K562 (cell line): ENCODE data around the gene RNF141.

Experiments
- CREB1 ChIP-seq, 2 experiments: sonication (generic) in 1 of 2; formaldehyde crosslinking in 1 of 2; IDR thresholded peaks; 2 replicates each; pipeline versions ENCODE4 v1.6.1 to v1.8.0; 2012 to 2022; ENCODE audit warnings: inconsistent platforms in 1 of 2, mild to moderate bottlenecking in 1 of 2, missing genetic modification reagents in 1 of 2, moderate library complexity in 1 of 2
- FOXK2 ChIP-seq, 2 experiments: fragments of 450-650 bp; IDR thresholded peaks in 1 of 2; conservative IDR thresholded peaks in 1 of 2; 2 replicates each; pipeline ENCODE4 v1.6.1; 2016; ENCODE audit warnings: low read depth in 2 of 2, mild to moderate bottlenecking in 1 of 2
- JUND ChIP-seq, 2 experiments: IDR thresholded peaks; 2 replicates in 1 of 2; 3 replicates in 1 of 2; pipeline ENCODE4 v1.6.1; 2011; ENCODE audit warnings: borderline replicate concordance in 2 of 2, low read depth in 2 of 2, low read length in 2 of 2, improper control_type of control experiment in 1 of 2, missing biosample characterization in 1 of 2, missing genetic modification characterization in 1 of 2, missing genetic modification reagents in 1 of 2
- PHF8 ChIP-seq: fragments of 200-600 bp; sonication (generic); IDR thresholded peaks from 2 replicates; pipeline ENCODE4 v1.6.1; 2012; ENCODE audit warnings: mixed run types, mild to moderate bottlenecking, inconsistent platforms, low read length, moderate library complexity, borderline replicate concordance
- POLR2H ChIP-seq: IDR thresholded peaks from 2 replicates; pipeline ENCODE4 v1.6.1; 2016; ENCODE audit warnings: missing genetic modification characterization, low read depth, mild to moderate bottlenecking, control low read depth, missing compliant biosample characterization, moderate library complexity
- ZSCAN29 ChIP-seq: fragments of 450-650 bp; IDR thresholded peaks from 2 replicates; pipeline ENCODE4 v1.6.1; 2017
- TF ChIP-seq, protein P1 (sequence below): fragments of 450-650 bp; formaldehyde crosslinking; IDR thresholded peaks from 2 replicates; pipeline ENCODE4 v1.4.0; 2022; ENCODE audit warnings: mild to moderate bottlenecking, moderate library complexity
- TF ChIP-seq, protein P2 (sequence below): fragments of 250-450 bp; sonication (Bioruptor Pico); IDR thresholded peaks from 2 replicates; pipeline ENCODE4 v1.5.0; 2020; ENCODE audit warnings: mild to moderate bottlenecking, borderline replicate concordance

DNA sequence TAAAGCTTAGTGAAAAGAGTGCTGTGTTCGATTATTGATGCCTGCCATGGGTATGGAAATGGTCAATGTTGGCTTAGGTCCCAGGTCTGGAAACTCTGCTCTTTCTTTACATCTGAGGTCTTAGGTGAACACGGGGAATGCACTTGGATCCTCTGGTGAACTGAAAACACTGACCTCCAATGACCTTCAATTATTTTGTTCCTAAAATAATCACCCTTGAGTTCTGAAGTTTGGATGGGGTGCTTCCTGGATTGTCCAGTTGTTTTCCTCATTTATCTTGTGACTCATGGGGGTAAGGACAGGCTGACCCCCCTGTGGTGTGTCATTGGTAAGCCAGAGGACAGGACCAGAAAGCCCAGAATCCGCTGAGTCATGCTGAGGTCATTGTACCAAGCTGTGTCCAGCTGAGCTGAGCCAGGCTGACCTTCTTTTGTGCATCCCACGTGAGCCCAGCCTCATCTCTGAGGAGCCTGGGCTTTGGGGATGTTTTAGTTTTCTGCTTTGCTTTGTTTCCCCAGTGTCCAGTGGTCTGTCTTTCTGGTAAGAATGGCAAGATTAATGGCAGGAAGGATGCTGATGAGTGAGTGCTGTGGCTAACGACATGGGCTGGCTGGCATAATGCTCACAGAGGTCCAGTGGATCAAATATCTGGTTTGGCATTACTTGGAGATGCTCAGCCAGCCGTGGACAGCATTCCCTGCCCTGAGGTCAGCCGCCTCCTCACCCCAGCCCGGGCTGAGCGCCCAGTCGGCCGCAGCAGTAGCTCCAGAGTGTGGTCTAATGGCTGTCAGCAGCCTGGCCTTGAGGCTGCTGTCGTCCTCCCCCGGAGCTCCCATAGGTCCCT lies 50.4 kb downstream of the RNF141 start:
- no peak for TF ChIP-seq PHF8
- no peak for TF ChIP-seq ZSCAN29
- TF ChIP-seq, protein P1, sequence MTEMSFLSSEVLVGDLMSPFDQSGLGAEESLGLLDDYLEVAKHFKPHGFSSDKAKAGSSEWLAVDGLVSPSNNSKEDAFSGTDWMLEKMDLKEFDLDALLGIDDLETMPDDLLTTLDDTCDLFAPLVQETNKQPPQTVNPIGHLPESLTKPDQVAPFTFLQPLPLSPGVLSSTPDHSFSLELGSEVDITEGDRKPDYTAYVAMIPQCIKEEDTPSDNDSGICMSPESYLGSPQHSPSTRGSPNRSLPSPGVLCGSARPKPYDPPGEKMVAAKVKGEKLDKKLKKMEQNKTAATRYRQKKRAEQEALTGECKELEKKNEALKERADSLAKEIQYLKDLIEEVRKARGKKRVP (CRISPR knock-in tag): no peak
- TF ChIP-seq, protein P2, sequence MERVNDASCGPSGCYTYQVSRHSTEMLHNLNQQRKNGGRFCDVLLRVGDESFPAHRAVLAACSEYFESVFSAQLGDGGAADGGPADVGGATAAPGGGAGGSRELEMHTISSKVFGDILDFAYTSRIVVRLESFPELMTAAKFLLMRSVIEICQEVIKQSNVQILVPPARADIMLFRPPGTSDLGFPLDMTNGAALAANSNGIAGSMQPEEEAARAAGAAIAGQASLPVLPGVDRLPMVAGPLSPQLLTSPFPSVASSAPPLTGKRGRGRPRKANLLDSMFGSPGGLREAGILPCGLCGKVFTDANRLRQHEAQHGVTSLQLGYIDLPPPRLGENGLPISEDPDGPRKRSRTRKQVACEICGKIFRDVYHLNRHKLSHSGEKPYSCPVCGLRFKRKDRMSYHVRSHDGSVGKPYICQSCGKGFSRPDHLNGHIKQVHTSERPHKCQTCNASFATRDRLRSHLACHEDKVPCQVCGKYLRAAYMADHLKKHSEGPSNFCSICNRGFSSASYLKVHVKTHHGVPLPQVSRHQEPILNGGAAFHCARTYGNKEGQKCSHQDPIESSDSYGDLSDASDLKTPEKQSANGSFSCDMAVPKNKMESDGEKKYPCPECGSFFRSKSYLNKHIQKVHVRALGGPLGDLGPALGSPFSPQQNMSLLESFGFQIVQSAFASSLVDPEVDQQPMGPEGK (CRISPR knock-in tag): no peak
- peak; percentile 98 for TF ChIP-seq JUND (IDR thresholded peaks at IDR 0.05; ENCODE audit: borderline replicate concordance, low read depth, low read length)
- peak; percentile 99 for TF ChIP-seq JUND (tag; IDR thresholded peaks at IDR 0.05; ENCODE audit: borderline replicate concordance, low read depth, low read length)
- no peak for TF ChIP-seq CREB1 (IDR thresholded peaks at IDR 0.05)
- TF ChIP-seq CREB1 (CRISPR knock-in tag; IDR thresholded peaks at IDR 0.05): peak; percentile 40; the same call in 1 of the 2 replicates
- no peak for TF ChIP-seq POLR2H (tag)
- peak; percentile 73 to 75 for TF ChIP-seq FOXK2 (conservative IDR thresholded peaks at IDR 0.05 in 1 of 2, IDR thresholded peaks at IDR 0.05 in 1 of 2; ENCODE audit: low read depth in 2 of 2)
